Endothelial cell of umbilical vein (primary cell): ENCODE results near the gene UBE2D3. TPM values are rescaled to one million over a fixed set of nuclear protein-coding genes. Genes with fewer than 3 reads are reported as not detected.

Experiments
- BruUV-seq: library from RNA; stranded (reverse); fragments of 400-500 nt; replicated peaks from 2 replicates; lab custom pipeline; 2021; lab: Mats Ljungman, UMichigan
- CTCF ChIA-PET: fragments of 300-600, 350-600 bp; sonication (Branson Sonifier 250); formaldehyde crosslinking; loops from one replicate; lab custom pipeline; 2021; ENCODE audit warnings: antibody characterized with exemption, inconsistent platforms; lab: Charles Lee
- POLR2A ChIA-PET: fragments of 300-600, 350-600 bp; sonication (Branson Sonifier 250); formaldehyde crosslinking; loops from one replicate; lab custom pipeline; 2021; ENCODE audit warnings: antibody characterized with exemption, inconsistent platforms; lab: Charles Lee
- DNase-seq: peaks from one replicate; pipeline ENCODE4 v3.0.0-alpha.2; 2011; ENCODE audit warnings: low read depth, low spot score
- FAIRE-seq: peaks from 2 replicates; lab custom pipeline; 2011; peaks lifted over from hg19 to GRCh38; lab: Jason Lieb, UNC
- H2AFZ ChIP-seq: 2 replicates; pipeline ENCODE4 v1.6.0; 2012; ENCODE audit warnings: low read depth, low read length, control low read depth, inconsistent platforms
- H3K27ac ChIP-seq: 2 replicates; pipeline ENCODE4 v1.5.1; 2011; ENCODE audit warnings: low read depth, mild to moderate bottlenecking, control low read depth, low read length, moderate library complexity; ENCODE audit not compliant: insufficient read depth
- H3K27me3 ChIP-seq, 2 experiments: 2 replicates each; pipeline versions ENCODE4 v1.6.0 to v1.6.1; 2011; ENCODE audit warnings: low read length in 2 of 2, mixed read lengths in 1 of 2; ENCODE audit not compliant: control insufficient read depth in 2 of 2, insufficient read depth in 2 of 2
- H3K36me3 ChIP-seq, 2 experiments: 2 replicates in 1 of 2; 3 replicates in 1 of 2; pipeline ENCODE4 v1.5.1; 2011; ENCODE audit warnings: low read length in 2 of 2, mild to moderate bottlenecking in 1 of 2, moderate library complexity in 1 of 2; ENCODE audit not compliant: control insufficient read depth in 2 of 2, insufficient read depth in 2 of 2; ENCODE audit errors: extremely low read depth in 1 of 2
- H3K4me1 ChIP-seq: 3 replicates; pipeline ENCODE4 v1.5.1; 2011; ENCODE audit warnings: mild to moderate bottlenecking, low read length; ENCODE audit not compliant: control insufficient read depth, insufficient read depth; ENCODE audit errors: extremely low read depth
- H3K4me2 ChIP-seq: 2 replicates; pipeline ENCODE4 v1.6.1; 2011; ENCODE audit warnings: low read length, control low read depth, mixed read lengths; ENCODE audit not compliant: insufficient read depth
- H3K4me3 ChIP-seq, 3 experiments: fragments of 200-600 bp in 1 of 3; sonication (generic), shearing (Covaris generic) in 1 of 3; replicated peaks in 1 of 3; 2 replicates each; pipeline ENCODE4 v1.5.1; 2011 to 2016; ENCODE audit warnings: control low read depth in 3 of 3, low read length in 3 of 3, mild to moderate bottlenecking in 2 of 3, inconsistent platforms in 1 of 3, low read depth in 1 of 3, moderate library complexity in 1 of 3; ENCODE audit not compliant: insufficient read depth in 1 of 3
- H3K79me2 ChIP-seq: 2 replicates; pipeline ENCODE4 v1.6.0; 2012; ENCODE audit warnings: low read length, inconsistent platforms; ENCODE audit not compliant: control insufficient read depth, insufficient read depth
- H3K9ac ChIP-seq: replicated peaks from 2 replicates; pipeline ENCODE3; 2011; ENCODE audit warnings: low read length, control low read depth; ENCODE audit not compliant: insufficient read depth; ENCODE audit errors: extremely low read depth
- H3K9me1 ChIP-seq: replicated peaks from 3 replicates; pipeline ENCODE4 v1.6.0; 2011; ENCODE audit warnings: mild to moderate bottlenecking, low read length; ENCODE audit not compliant: control insufficient read depth, insufficient read depth; ENCODE audit errors: extremely low read depth
- H3K9me3 ChIP-seq: replicated peaks from 2 replicates; pipeline ENCODE4 v1.5.1; 2012; ENCODE audit warnings: low read length, inconsistent platforms; ENCODE audit not compliant: control insufficient read depth, insufficient read depth
- H4K20me1 ChIP-seq: replicated peaks from 2 replicates; pipeline ENCODE3; 2011; ENCODE audit warnings: mild to moderate bottlenecking, low read length; ENCODE audit not compliant: control insufficient read depth, insufficient read depth; ENCODE audit errors: extremely low read depth
- EZH2 ChIP-seq: IDR thresholded peaks from 2 replicates; pipeline ENCODE4 v1.6.1; 2012; ENCODE audit warnings: borderline replicate concordance, low read depth, mild to moderate bottlenecking, moderate library complexity, low read length, inconsistent platforms; ENCODE audit not compliant: severe bottlenecking
- FOS ChIP-seq: IDR thresholded peaks from 2 replicates; pipeline ENCODE4 v1.6.1; 2011; ENCODE audit warnings: mild to moderate bottlenecking, low read length, moderate library complexity, borderline replicate concordance; ENCODE audit not compliant: insufficient read depth
- GATA2 ChIP-seq: IDR thresholded peaks from 2 replicates; pipeline ENCODE4 v1.7.0; 2011; ENCODE audit warnings: low read depth, mild to moderate bottlenecking, moderate library complexity, mixed read lengths, low read length; ENCODE audit not compliant: insufficient read length, insufficient read depth
- JUN ChIP-seq: IDR thresholded peaks from 2 replicates; pipeline ENCODE4 v1.6.1; 2011; ENCODE audit warnings: borderline replicate concordance, low read depth; ENCODE audit not compliant: insufficient read length, insufficient read depth
- MAX ChIP-seq: IDR thresholded peaks from 2 replicates; pipeline ENCODE4 v1.6.1; 2011; ENCODE audit not compliant: insufficient read depth, insufficient read length
- MYC ChIP-seq: IDR thresholded peaks from one replicate; pipeline ENCODE4 v1.6.1; 2011; ENCODE audit warnings: mild to moderate bottlenecking, low read depth, low read length
- POLR2A ChIP-seq: IDR thresholded peaks from 2 replicates; pipeline ENCODE4 v1.6.1; 2012; ENCODE audit warnings: low read depth, mild to moderate bottlenecking, control low read depth, low read length
- POLR2AphosphoS5 ChIP-seq: IDR thresholded peaks from 2 replicates; pipeline ENCODE4 v1.6.1; 2012; ENCODE audit warnings: low read depth, mild to moderate bottlenecking, control low read depth, low read length, moderate library complexity; ENCODE audit not compliant: insufficient read depth
- dilution Hi-C: fragments of 300-500 bp; cut with MboI; formaldehyde crosslinking; loops from one replicate; pipeline ENCODE4 v1.15.0; 2019; ENCODE audit warnings: low sequenced_read_pairs; ENCODE audit not compliant: extremely low pct_ligation_motif_present
- intact Hi-C: fragments of 100-400 bp; cut with micrococcal nuclease; formaldehyde crosslinking; loops from one replicate; pipeline ENCODE4 v1.10.0; 2022
- polyA plus RNA-seq, 4 experiments: library from polyadenylated mRNA; depleted of rRNA in 3 of 4; stranded (reverse) in 3 of 4; unstranded in 1 of 4; fragments of >200 nt; gene quantifications; 2 replicates each; pipeline versions ENCODE4 v1.2.1 to v1.2.3, GENCODE V29; 2011 to 2012; ENCODE audit warnings: missing spikeins in 1 of 4
- total RNA-seq: library from RNA; stranded (reverse); gene quantifications from 2 replicates; pipeline ENCODE4 v1.2.3, GENCODE V29; 2021
- TF ChIP-seq, protein P1 (sequence below), 2 donors: IDR thresholded peaks; 1 replicate in 1 of 2; 2 replicates in 1 of 2; pipeline ENCODE4 v1.5.1; 2011; ENCODE audit warnings: low read length in 2 of 2, mild to moderate bottlenecking in 2 of 2, moderate library complexity in 2 of 2, control low read depth in 1 of 2, inconsistent platforms in 1 of 2, low read depth in 1 of 2; ENCODE audit not compliant: insufficient read depth in 1 of 2; ENCODE audit errors: extremely low read depth in 1 of 2

The UBE2D3 gene
- total and polyA plus RNA-seq, 2 donors (not counting 3 experiments of a cell fraction or from before 2014, with no cell fraction given), result 279 to 399 TPM

- no peak overlapping the region for H3K27ac ChIP-seq
- BruUV-seq, result no TSS peak
- dilution Hi-C loops, result no loop called here
- no peak overlapping the region for H2AFZ ChIP-seq
- H3K9me3 ChIP-seq, result no peaks in the 10 kb centered on the region
- H3K79me2 ChIP-seq, result no peaks in the 10 kb centered on the region
- no peaks in the 10 kb centered on the region for H3K27me3 ChIP-seq
- peaks cover 5 to 17% of the 10 kb centered on the region in 2 experiments for H3K36me3 ChIP-seq
- ChIA-PET POLR2A (no interaction called here), CTCF (interaction anchor here (0.6 to 1.4 kb wide), 2 partner anchors 172 to 361 kb away, joined by 3 to 6 read pairs; no protein-coding TSS in a partner anchor)
- intact Hi-C loops, result no loop called here
- FAIRE-seq (no peak), DNase-seq (no peak)
- no peaks in the 10 kb centered on the region for H3K4me1 ChIP-seq
- no peak overlapping the region for H3K9ac ChIP-seq
- H4K20me1 ChIP-seq, result peaks cover 3% of the 10 kb centered on the region
- no peak for TF ChIP-seq JUN
- TF ChIP-seq EZH2, result no peak
- no peak for TF ChIP-seq GATA2
- TF ChIP-seq MYC, result no peak
- TF ChIP-seq POLR2AphosphoS5, result no peak
- TF ChIP-seq, protein P1, sequence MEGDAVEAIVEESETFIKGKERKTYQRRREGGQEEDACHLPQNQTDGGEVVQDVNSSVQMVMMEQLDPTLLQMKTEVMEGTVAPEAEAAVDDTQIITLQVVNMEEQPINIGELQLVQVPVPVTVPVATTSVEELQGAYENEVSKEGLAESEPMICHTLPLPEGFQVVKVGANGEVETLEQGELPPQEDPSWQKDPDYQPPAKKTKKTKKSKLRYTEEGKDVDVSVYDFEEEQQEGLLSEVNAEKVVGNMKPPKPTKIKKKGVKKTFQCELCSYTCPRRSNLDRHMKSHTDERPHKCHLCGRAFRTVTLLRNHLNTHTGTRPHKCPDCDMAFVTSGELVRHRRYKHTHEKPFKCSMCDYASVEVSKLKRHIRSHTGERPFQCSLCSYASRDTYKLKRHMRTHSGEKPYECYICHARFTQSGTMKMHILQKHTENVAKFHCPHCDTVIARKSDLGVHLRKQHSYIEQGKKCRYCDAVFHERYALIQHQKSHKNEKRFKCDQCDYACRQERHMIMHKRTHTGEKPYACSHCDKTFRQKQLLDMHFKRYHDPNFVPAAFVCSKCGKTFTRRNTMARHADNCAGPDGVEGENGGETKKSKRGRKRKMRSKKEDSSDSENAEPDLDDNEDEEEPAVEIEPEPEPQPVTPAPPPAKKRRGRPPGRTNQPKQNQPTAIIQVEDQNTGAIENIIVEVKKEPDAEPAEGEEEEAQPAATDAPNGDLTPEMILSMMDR (IDR thresholded peaks at IDR 0.05; ENCODE audit: extremely low read depth in 1 of 2, insufficient read depth in 1 of 2, low read depth in 1 of 2, low read length in 2 of 2), result no peak
- no peak for TF ChIP-seq POLR2A
- no peak for TF ChIP-seq MAX
- TF ChIP-seq FOS, result no peak
- H3K4me3 ChIP-seq, result no peak overlapping the region
- no peak overlapping the region for H3K4me2 ChIP-seq
- H3K9me1 ChIP-seq, result no peaks in the 10 kb centered on the region
Observed at GRCh38 chr4:102792361-102792936, 34.9 kb downstream of the UBE2D3 start.
